Urothelium cell line (cell line): ENCODE measurements around the gene COLEC12.

Experiments used
- DNase-seq: peaks from one replicate; pipeline ENCODE4 v3.0.0; 2011; ENCODE audit warnings: low spot score, mixed read lengths
- FAIRE-seq: peaks from 2 replicates; lab custom pipeline; 2011; peaks lifted over from hg19 to GRCh38; lab: Jason Lieb, UNC

The COLEC12 gene

DNA sequence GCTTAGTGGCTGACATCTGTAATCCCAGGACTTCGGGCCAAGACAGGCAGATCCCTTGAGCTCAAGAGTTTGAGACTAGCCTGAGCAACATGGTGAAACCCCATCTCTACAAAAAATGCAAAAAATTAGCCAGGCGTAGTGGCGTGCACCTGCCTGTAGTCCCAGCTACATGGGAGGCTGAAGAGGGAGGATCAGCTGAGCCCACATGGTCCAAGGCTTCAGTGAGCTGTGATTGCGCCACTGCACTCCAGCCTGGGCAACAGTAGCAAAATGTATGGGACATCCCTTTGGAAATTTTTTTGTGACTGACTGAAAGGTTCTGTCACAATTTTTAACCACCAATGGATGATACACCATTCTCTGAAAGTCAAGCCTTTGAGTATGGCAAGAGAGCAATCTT is 6.3 kb upstream of the COLEC12 start:
- DNase-seq (no peak), FAIRE-seq (peak; percentile 46)

DNA sequence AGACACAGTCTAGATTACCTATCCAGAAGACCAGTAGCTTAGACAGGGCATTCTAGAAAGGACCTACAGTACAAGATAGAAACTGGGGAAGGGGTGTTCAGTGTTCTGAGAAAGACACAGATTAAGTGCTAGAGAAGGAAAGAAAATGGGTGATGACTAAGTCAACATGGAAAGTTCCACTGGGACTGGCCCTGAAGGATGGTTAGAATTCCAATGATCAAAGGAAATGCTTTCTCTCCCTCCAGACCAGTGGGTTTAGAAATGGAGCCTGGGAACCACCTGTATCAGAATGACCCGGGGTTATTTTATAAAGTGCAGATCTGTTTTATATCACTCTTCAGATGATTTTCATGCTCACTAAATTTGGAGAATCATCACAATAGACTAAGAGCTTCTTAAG is 5.8 kb upstream of the COLEC12 start:
- peak; percentile 20 for FAIRE-seq
- peak; percentile 61 for DNase-seq

GRCh38 chr18:505483-506122 is 5.1 kb upstream of the COLEC12 start:
- FAIRE-seq (peak; percentile 94), DNase-seq (no peak)

- DNase-seq (no peak), FAIRE-seq (peak; percentile 56)
Observed at GRCh38 chr18:501406-501714, 859 bp upstream of the COLEC12 start.

DNA sequence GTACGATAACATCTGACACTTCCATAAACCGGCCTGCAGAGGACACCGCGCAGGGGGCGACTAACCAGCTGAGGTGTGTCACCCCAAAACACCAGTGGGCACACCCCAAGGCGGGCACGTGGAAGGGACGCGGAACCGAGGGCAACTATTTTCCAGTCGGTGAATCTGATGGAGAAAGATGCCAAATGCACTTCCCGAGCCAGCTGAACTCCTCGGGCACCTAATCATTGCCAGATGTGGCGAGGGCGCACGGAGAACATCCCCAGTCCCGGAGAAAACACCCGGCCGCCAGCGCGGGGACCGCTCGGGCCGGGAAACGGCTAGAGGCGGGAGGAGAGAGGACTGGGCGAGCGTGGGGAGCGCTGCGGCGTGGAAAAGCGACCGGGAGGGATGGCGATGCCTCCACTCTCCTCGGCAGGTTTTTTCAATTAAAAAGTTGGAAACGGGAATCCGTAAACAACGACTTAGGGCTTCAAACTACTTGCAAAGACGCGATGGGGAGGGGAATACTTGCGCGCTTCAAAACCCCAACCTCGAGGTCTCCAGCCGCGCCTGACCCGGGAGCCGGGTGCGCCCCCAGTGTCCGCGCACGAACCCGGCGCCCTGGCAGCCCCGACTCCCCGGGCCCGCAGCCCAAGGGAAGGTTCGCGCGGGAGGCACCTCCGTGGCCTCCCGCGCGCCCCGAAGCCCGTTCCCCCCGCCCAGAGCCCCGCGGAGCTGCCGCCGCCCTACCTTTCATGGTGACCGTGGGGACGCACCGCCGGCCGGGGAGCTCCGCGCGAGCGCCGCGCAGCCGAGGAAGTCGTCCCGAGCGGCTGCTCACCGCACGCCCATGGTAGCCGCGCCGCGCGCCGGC is 497 bp downstream of the COLEC12 start:
- no peak for DNase-seq
- FAIRE-seq: peak; percentile 87

DNA sequence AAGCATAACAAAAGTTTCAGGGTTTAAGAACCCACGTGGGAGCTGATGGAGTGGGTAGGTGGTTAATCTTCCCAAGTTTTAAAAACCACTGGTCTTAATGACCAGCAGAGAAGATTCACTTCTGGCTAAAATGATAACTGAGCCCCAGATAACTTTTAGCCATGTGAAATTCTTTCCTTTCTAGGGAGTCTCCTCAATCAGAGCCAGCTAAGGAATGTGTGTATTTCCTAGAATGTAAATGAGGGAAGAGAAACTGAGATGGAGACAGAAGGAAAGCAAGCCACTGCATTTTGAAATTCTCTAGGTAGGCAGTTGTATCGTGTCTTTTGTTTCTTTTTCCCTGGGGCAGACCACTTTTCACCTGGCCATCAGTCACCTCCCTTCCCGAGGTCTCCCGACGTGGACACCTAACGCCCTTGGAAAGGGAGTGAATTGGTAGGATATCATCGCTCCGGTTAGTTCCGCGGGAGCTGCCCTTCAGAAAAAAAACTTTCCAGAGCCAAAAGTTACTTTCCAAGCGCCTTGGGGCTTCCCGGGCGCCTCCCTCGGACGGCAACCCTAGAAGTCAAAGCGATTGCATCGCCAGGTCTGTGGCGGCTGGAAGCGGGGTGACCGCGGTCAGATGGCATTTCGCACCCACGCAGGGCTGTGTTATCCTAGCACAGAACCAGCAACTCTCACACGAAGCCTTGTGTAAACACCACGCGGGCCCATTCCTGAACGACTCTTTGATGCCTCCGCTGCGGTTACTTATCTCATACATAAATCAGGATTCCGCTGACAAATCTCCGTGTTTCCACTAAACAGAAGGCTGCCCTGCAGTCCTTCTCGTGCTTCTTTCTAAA is 1.3 kb downstream of the COLEC12 start:
- DNase-seq (peak; percentile 57), FAIRE-seq (no peak)

- DNase-seq: no peak
- no peak for FAIRE-seq
Observed at GRCh38 chr18:497688-498087, 2.8 kb downstream of the COLEC12 start.

DNA sequence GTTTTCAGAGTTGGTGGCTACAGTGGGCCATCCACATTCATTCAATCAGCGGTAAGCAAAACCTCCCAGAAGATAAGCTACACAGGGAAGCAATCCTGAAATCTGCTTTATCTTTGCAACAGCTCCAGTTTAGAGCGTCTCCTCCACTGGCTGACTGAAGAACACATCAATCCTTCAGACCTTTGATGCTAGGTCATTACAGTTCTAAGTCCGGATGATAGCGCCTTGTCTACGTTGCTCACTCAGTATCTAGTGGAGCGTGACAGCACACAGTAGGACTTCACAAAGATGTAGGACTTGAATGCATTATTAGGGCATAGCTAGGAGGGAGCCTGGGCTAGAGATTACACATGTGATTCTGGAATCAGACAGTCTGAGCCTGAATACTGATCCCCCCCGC is 5.0 kb downstream of the COLEC12 start:
- DNase-seq (no peak), FAIRE-seq (peak; percentile 52)

DNA sequence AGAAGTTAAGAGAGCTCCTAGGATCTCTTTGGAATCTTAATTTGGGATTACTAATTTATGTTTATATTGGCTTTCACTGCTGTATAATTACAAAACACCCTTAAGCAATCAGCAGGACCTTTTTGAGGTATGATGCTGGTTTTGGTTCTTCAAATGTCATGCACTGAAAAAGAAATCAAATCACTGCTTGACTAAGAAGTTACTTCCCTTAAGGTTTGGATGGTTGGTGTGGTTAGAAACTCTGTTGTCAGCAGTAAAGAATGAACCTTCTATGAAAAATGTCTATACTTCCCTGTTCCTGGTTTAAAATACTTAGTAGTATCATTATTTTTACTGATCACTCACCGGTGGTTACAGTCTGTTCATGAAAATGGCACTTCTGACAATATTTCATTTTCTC is 5.5 kb downstream of the COLEC12 start:
- no peak for DNase-seq
- FAIRE-seq: peak; percentile 17

- DNase-seq (no peak), FAIRE-seq (no peak)
Observed at GRCh38 chr18:493986-494983, 6.2 kb downstream of the COLEC12 start.

- DNase-seq (no peak), FAIRE-seq (no peak)
Observed at GRCh38 chr18:492451-492850, 8.1 kb downstream of the COLEC12 start.

- DNase-seq (no peak), FAIRE-seq (no peak)
Observed at GRCh38 chr18:490624-491023, 9.9 kb downstream of the COLEC12 start.

- no peak for DNase-seq
- FAIRE-seq: no peak
Observed at GRCh38 chr18:490024-490366, 10.5 kb downstream of the COLEC12 start.

DNA sequence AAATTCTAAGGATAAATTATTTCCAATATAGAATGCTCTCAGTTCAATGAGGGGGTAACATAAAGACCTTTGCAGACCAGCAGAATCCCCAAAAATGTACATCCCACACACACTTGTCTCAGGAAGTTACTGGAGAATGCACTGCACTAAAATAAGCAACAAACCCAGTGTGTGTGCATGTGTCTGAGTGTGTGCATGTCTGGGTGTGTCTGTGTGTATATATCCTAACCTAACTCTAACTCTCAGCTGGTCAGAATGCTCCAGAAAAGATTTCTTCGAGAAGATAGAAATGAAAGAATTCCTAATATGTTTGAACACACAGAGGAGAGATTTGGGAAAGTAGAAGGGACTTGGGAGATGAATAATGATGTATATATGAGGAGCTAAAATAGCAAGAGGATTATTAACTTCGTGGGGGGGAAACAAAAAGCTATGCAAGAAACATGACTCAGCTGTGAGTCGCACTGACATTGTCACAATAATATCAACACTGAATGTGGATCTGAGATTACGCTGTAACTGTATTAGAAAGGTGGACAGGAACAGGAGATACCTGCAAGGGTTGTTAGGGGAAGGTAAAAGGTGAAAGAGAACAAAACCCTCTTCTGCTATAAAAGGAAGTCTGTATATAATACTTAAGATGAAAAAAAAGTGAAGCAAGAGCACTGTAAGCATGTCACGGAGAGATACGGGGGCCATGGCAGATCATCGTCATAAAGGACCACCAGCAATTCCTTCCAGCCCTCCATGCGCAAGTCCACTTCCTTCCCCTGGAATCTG is 11.1 kb downstream of the COLEC12 start:
- FAIRE-seq: peak; percentile 95

GRCh38 chr18:486929-487740 is 13.4 kb downstream of the COLEC12 start:
- FAIRE-seq: peak; percentile 20
- DNase-seq: no peak

More for the DNA sequence above, 11.1 kb downstream of the COLEC12 start:
- DNase-seq: no peak

GRCh38 chr18:484749-485464 is 15.6 kb downstream of the COLEC12 start:
- DNase-seq (no peak), FAIRE-seq (peak; percentile 85)

DNA sequence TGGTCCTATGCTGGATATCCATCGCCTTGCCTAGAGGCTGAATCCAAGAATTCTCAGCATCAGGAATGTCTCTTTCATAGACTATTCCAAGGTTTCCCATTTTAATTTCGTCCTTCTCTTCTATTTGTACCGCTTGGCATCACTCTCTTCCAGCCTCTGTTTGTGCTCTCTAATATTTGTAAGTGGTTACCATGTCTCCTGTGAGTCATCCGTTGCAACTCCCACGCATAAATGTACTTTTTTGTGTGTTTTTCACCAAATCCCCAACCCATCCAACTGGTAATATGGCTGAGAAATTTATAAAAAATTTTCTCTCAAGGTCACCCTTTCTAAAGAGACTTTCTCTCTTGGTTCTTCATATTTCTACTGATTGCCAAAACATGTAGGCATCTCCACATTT is 21.8 kb downstream of the COLEC12 start:
- DNase-seq: no peak
- no peak for FAIRE-seq

GRCh38 chr18:477565-477964 is 22.9 kb downstream of the COLEC12 start:
- FAIRE-seq (peak; percentile 88), DNase-seq (no peak)
